GM04504 (cell line): ENCODE measurements around the gene CPA1.

Source experiments
- DNase-seq: peaks from one replicate; pipeline ENCODE4 v3.0.0-alpha.2; 2012; ENCODE audit warnings: low read depth

CPA1 gene

DNA sequence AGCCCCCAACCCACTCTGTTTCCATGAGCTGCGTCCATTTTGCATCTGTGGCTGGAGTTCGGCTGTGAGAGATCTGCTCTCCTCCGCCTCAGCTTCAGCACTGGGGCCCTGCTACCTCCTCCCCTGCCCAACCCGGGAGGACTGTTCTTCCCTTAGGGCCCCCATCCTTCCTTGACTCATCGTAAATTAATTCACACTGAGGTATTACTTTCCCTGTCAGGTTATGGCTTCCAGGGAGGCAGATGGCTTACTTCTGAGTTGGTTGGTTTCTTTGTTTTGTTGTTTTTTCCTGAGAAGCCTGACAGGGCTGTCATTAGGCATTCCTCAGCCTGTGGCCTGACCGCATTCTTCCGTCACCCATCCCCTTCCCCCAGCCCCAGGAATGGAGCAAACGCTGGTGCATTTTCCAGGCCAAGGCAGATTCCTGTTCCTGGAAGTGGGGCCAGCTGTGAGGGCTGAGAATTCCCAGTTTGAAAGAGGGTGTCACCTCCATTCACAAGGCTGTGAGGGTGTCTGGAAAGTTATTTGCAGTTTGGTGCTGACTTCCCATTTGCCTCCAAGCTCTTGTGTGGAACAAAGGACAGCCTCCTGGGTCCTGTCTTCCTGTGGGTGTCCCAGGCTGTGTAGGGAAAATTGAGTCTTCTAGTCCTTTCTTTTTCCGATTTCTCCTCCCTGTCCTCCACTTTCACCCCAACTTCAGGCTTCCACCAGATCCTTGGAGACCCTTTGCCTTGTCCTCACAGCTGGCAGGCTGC lies 24.0 kb upstream of the CPA1 start:
- DNase-seq, result peak; percentile 94

DNA sequence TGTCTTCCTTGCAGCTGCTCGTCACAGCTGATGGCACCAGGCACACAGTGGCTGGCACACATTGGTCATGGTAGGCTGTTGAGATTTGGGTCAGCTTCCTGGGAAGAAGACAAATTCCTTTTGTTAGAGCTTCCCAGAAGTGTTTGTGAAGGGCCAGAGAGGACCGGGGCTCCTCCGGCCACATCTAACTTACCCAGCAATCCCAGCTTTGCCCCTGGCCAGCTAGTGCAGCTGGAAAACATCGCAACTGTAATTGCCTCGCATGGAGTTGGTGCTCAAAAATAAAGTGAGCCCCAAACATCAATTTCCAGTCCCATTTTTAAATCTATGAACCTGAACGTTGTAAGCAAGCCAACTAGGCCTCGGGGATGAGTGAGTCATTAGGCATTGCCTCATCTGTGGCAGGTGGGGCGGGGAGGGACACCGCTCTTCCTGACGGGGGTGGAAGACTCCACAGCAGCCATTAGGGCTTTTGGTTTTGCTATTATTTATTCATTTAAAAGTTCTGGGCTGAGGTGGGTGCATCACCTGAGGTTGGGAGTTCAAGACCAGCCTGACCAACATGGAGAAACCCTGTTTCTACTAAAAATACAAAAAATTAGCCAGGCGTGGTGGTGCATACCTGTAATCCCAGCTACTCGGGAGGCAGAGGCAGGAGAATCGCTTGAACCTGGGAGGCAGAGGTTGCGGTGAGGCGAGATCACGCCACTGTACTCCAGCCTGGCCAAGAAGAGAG lies 23.2 kb upstream of the CPA1 start:
- peak; percentile 66 for DNase-seq

GRCh38 chr7:130358471-130358870 lies 21.8 kb upstream of the CPA1 start:
- DNase-seq, result no peak

GRCh38 chr7:130359276-130359857 lies 20.9 kb upstream of the CPA1 start:
- no peak for DNase-seq

DNA sequence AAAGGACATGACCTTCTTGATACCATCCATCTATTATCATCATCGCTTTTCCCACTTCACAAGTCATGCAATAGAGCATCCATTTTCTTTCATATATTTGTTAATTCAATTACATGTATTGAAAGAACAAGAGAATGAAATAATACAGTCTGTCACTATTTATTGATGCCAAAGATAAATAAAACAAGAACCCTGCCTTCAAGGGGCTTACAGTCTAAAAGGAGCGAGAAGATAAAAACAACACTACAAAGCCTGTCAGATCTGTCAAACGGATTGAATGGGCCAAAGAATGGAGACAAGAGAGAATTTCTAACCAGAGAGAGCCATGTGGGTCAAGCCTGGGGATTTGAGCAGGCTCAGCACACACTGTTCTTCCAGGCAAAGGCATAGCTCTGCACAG lies 19.8 kb upstream of the CPA1 start:
- DNase-seq, result no peak

DNA sequence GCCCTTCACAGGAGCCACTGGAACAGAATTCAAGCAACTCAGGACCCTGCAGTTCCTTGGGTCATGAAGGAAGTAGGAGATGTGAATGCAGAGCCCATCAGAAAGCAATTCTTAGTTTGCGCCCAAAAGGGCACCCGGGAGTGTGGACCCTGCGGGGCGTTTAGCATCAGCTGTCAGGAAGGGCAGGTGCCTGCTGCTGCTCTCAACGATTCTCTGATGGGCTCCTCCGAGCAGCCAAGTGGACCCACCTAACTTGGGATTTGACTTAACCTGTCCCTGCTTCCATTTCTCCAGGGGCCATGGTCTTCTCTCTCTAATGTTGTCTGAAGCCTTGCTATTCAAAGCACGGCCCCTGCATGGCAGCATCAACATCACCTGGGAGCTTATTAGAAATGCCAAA lies 18.6 kb upstream of the CPA1 start:
- DNase-seq, result no peak

DNA sequence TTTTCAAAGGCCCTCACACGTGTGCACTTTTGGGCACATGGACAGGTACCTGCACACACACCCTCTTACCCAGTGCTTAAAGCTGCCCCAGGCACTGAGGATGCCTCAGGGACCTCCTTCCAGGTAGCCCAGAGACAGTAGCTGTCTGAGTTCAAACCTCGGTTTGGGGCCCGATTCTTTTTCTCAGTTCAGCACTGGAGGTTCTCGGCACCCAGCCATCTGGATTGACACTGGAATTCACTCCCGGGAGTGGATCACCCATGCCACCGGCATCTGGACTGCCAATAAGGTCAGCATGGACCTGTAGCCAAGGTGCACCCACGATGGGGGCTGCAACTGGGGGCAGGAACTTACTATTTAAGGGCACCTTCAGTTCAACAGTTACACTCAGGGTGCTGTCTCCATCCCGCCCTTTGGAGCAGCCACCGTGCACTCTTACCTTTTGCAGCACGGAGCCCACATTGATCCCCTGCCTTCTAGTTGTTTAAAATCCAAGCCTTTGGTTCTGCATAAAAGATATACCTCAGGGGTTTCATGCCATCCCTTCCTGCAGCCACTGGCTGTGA lies 18.0 kb upstream of the CPA1 start:
- DNase-seq, result no peak

- peak; percentile 88 for DNase-seq
These were observed 17.1 kb upstream of the CPA1 start for GRCh38 chr7:130363026-130363847.

- no peak for DNase-seq
These were observed 15.8 kb upstream of the CPA1 start for GRCh38 chr7:130364451-130364850.

- no peak for DNase-seq
These were observed 15.2 kb upstream of the CPA1 start for GRCh38 chr7:130365088-130365487.

- peak; percentile 61 for DNase-seq
These were observed 14.5 kb upstream of the CPA1 start for GRCh38 chr7:130365511-130366441.

DNA sequence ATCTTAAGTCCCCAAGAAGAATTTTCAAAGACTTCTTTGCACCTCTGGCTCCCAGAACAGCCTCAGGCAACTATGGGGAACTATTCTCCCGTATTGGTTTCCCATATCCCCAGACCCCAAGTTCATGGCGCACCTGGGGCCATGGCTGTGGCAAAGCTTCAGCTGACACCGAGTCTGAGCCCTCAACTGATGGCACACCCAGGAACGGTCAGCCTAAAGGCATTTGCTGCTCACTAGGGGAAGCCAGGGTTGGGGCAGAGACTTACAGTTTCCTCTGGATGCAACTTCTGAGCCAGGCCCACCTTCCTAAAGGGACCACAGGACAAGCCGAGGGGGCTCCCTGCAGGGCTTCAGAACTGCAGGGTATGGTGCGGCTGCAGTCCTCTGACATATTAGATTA lies 13.7 kb upstream of the CPA1 start:
- DNase-seq, result no peak

DNA sequence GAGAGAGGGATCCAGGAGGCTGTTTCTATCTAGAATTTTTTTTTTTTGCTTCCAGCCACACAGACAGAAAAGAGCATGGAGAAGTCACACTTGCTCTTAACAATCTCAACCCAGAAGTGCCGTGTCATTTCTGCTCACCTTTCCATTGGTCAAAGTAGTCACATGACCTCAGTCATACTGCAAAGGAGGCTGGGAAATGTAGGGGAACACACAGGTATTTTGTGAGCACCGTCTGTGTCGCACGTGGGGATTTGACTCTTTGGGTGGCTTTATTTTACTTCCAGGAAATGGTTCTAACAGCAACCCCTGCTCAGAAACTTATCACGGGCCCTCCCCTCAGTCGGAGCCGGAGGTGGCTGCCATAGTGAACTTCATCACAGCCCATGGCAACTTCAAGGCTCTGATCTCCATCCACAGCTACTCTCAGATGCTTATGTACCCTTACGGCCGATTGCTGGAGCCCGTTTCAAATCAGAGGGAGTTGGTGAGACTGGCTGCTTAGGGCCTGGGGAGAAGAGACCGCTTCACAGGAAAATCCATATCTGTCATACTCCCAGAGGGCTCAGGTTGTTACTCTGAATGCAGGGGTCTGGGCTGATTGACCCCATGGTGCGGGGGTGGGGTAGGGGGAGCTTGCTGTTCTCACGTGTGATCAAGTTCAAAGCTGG lies 13.1 kb upstream of the CPA1 start:
- no peak for DNase-seq

GRCh38 chr7:130367836-130368746 lies 12.2 kb upstream of the CPA1 start:
- DNase-seq, result no peak

DNA sequence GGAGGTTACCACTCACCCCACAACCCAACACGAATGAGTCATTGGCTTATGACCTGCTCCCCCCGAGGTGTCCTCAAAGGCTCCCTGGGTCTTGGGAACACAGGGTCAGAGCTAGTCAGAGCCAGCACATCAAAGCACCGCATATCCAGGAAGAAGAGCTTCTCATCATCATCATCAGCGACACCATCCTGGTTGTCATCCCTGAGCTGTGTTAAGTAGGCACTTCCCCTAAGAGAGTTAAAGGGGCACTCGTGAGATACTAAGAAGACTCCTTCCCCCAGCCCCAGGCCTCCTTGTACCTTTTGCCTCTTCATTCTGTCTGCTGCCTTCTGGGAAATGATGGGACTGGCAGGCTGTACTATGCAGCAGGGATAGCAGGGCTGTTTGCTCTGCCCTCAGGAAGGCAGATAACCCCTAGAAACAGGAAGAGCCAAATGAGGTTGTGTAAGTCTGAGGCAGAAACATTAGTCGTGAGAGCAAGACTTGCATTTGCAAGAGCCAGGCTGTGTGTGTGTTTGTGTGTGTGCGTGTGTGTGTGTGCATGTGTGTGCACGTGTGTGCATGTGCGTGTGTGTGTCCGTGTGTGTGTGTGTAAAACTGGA lies 11.1 kb upstream of the CPA1 start:
- DNase-seq, result no peak

DNA sequence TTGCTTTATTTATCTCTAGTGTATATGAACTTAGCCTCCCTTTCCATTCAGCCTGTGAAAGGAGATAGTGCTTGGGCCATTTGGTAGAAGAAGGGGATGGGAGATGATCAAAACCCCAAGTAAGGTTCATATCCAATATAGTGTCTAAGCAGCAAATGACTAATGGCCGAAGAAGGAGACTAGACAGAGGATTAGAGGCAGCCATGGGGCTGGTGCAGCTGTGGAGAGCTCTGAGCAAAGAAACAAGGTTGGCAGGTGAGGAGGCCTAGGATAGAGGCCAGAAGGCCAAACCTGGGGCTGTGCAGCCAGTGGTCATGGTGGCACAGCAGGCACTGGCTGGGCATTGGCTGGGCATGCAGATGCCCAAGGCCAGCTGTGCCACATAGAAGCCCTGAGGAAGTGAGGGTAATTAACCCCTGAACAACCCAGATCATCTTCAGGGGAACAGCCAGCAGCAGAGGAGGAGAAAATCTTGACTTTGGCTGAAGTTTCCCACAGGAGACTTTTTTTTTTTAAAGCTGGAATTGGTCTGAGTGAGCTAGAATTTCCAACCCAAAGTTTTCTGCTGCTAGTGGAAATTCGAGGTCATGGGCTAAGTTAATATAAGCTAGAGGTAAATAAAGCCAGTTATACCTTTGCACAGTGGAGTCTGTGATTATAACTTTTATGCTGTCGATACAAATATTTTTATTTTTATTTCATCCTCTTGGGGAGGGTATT lies 10.3 kb upstream of the CPA1 start:
- DNase-seq, result no peak

- no peak for DNase-seq
These were observed 9.2 kb upstream of the CPA1 start for GRCh38 chr7:130371046-130371445.
